Measurements from ENCODE around the gene PPP6R2.

DNA sequence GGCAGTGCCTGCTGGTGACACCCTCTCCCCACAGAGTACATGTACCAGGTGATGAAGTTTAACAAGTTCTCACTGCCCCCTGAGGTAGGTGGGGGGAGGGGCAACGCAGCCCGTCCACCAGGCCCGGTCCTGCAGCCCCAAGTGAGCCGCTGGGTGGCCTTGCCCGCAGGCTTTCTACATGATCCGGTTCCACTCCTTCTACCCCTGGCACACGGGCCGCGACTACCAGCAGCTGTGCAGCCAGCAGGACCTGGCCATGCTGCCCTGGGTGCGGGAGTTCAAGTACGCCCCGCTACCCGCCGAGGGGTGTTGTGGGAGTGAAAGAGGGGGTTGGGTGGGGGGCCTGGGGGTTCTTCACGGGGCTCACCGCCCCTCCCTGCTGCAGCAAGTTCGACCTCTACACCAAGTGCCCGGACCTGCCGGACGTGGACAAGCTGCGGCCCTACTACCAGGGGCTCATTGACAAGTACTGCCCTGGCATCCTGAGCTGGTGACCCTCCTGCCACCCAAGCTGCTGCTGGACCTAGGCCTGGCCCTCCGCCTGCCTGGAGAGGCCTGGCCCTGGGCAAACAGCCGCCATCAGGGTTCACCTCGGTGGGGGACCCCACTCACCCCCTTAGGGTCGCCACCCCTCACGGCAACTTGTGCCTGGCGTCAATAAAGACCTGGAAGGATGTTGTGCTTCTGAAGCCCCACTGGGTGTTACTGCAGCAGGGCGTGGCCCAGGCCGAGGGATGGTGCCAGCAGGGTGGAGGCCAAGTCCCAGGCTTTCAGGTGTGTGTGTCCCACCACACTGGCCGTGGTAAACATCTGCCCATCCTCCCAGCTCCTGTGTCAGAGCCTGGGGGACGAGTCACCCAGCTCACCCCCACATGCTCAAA lies 146.5 kb downstream of the PPP6R2 start:
- TF ChIP-seq, protein P1, sequence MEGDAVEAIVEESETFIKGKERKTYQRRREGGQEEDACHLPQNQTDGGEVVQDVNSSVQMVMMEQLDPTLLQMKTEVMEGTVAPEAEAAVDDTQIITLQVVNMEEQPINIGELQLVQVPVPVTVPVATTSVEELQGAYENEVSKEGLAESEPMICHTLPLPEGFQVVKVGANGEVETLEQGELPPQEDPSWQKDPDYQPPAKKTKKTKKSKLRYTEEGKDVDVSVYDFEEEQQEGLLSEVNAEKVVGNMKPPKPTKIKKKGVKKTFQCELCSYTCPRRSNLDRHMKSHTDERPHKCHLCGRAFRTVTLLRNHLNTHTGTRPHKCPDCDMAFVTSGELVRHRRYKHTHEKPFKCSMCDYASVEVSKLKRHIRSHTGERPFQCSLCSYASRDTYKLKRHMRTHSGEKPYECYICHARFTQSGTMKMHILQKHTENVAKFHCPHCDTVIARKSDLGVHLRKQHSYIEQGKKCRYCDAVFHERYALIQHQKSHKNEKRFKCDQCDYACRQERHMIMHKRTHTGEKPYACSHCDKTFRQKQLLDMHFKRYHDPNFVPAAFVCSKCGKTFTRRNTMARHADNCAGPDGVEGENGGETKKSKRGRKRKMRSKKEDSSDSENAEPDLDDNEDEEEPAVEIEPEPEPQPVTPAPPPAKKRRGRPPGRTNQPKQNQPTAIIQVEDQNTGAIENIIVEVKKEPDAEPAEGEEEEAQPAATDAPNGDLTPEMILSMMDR (IDR thresholded peaks at IDR 0.05), result no peak
- TF ChIP-seq EZH2phosphoT487 (IDR thresholded peaks at IDR 0.05), result no peak
